GM19452 (cell line): ENCODE data around the gene NWD2.
"Not testable (repeated sequence)": the region's sequence is repeated elsewhere in the genome, so short reads cannot be mapped to it uniquely, and the experiment has no call there.

Experiments used
- ATAC-seq: cut with Tn5 transposase; IDR thresholded peaks from one replicate; pipeline ENCODE4 v1.9.1; 2021; ENCODE audit not compliant: unreplicated experiment

Gene NWD2

GRCh38 chr4:37392521-37393255 is 148.1 kb downstream of the NWD2 start:
- no peak for ATAC-seq

GRCh38 chr4:37393321-37393720 is 148.8 kb downstream of the NWD2 start:
- no peak for ATAC-seq

DNA sequence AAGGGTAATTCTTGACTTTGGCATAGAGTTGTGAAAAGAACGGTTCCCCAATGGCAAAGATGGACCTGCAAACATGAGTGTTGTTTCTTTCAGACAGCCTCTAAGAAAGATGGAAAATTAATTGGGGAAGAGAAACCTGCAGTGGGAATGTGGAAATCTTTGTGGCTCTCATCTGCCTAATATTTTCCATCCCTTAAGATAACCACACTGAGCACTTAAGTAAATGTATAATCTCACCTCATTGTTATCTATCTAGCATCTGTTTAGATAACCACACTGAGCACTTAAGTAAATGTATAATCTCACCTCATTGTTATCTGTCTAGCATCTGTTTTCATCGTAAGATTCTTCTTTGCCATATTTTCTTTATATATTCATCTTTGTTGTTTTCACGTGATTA is 149.3 kb downstream of the NWD2 start:
- ATAC-seq = peak; percentile 47

- ATAC-seq = no peak
Observed at GRCh38 chr4:37397505-37397904, 153.0 kb downstream of the NWD2 start.

DNA sequence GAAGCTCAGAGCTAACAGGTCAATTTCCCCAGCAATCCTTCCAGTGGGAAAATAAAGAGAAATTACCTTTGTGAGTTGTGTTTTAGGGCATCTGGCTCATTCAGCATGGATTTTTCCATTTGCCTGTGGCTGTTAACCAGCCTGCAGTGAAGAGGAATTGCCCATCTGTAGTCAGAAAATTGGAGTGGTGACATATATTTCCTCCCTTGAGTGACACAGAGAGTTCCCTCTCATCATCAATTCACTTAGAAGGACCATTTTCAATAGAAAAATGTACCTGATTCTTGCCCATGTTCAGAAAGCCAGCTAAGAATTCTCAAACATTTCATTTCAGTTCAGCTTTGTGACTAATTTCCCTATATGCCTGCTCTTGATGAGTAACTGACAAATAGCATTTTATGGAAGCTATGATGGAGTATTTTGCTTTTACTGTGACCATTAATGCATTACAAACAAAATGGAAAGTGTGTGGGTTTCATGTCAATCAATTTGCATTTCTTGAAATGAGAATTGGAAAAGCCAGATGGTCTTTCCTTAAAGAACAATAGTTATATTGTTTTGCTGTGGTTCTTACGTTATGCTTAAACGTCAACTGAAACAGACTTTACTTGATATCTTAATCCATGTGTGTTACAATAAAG is 155.8 kb downstream of the NWD2 start:
- peak; percentile 80 for ATAC-seq

GRCh38 chr4:37407938-37408826 is 163.6 kb downstream of the NWD2 start:
- not testable (repeated sequence) for ATAC-seq

GRCh38 chr4:37413612-37414011 is 169.1 kb downstream of the NWD2 start:
- ATAC-seq = not testable (repeated sequence)

DNA sequence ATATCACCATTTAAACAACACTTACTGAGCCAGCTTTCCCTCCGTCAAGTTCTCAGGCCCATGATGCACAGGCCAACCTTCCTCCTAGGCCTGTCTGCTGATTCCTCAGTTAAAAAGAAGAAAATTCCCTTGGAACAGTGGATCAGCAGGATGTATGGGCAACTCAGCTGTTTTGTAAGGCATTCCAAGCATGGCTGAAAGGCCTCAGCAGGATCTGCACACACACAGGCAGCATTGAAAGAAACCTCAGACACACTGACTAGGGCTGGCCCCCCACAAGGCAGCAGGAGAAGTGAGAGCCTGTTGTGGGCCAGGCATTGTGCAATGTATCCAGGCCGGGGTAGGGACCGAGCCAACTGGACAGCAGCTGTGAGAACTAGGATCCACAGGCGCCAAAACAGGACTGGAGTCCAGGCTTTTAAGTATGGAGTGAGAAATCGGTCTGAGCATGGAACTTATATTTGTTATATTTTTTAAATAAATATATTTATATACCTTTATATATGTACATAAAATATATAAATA is 171.4 kb downstream of the NWD2 start:
- no peak for ATAC-seq

DNA sequence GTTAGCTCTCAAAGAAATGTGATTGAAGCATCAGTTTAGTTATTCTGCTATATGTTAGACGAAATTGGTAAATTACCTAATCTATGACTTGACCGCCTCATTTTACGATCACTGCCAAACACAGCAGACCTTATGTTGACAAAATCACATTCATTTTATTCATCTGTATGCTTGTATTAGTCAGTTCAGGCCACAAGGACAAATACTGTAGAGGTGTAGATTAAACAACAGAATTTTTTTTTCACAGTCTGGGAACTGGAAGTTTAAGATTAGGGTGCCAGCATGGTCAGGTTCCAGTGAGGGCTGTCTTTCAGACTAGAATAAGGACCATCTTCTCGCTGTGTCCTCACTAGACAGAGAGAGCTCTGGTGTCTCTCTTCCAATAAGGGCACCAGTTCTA is 177.1 kb downstream of the NWD2 start:
- no peak for ATAC-seq

DNA sequence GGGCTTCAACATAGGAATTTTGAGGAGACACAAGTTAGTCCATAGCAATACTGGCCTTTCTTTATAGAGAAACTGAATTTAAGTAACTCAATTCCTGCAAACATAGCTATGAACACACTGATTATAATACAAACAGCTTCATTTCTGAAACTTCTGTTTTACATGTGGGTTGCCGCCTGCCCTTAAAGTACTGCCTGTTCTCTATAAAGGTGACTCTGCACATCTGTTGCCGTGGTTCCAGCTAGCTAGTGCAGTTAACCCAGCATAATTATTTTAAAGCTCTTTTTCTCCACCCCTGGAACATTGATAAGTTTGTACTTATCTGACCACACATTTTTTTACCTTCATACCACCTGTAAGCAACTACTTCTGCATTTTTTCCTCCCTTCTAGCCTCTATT is 177.6 kb downstream of the NWD2 start:
- ATAC-seq = no peak

- no peak for ATAC-seq
Observed at GRCh38 chr4:37422638-37423037, 178.1 kb downstream of the NWD2 start.

- ATAC-seq = no peak
Observed at GRCh38 chr4:37423310-37423709, 178.8 kb downstream of the NWD2 start.

DNA sequence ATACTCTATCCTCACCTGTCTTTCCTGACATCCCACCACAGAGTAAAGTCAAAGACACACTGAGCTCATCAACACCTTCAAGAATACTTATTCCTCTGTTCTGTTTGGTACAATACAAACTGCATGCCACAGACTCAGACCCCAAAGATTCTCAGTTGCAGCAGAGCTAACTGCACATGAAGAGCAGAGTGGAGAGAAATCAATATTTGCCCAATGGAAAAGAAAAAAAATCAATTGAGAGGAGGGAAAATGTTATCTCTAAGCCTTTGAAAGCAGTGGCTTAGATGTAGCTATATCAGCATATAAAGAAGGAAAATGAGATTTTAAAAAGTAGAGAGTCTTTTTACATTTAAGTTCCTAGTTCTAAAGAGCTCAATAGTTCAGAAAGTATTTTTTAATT is 180.2 kb downstream of the NWD2 start:
- no peak for ATAC-seq

GRCh38 chr4:37425857-37426256 is 181.3 kb downstream of the NWD2 start:
- ATAC-seq = no peak

DNA sequence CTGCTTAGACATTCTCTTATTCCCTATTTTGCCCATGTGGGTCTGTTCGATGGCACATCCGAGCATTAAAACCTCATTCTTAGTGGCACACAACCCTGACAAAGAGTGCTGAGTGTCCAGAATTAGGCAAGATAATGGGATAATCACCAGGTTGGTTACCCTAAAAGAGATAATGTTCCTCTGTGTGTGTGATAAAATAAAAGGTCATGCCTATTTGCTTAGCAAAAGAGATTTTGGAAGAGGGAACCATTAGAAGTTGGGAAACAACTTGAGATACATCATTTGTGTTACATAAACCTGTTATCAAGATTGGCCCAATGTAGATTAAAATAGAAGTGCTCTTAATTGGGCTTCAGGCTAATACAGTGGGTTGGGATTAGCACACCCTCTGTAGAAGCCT is 182.7 kb downstream of the NWD2 start:
- no peak for ATAC-seq

- no peak for ATAC-seq
Observed at GRCh38 chr4:37429906-37430305, 185.4 kb downstream of the NWD2 start.

DNA sequence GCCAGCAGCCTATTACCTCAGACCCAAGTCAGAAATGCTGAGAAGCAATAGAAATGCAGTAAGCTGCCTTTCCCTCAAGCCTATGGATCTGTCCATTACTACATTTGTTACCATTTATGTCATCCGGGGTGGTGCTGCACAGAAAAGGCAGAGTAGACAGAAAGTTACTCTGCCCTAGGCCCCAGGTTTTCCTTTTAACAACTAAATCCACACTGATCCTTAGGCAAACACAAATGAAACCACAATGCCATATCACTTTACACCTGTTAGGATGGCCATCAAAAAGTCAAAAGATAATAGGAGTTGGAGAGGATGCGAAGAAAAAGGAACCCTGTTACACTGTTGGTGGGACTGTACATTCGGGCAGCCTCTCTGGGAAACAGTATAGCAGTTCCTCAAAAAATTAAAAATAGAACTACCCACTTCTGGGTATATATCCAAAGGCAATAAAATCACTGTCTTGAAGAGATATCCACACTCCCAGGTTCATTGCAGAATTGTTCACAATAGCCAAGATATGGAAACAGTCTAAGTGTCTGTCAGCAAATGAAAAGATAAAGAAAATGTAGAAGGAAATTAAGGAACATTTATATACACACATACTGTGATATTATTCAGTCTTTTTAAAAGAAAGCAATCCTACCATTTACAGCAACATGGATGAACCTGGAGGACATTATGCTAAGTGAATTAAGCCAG is 186.3 kb downstream of the NWD2 start:
- no peak for ATAC-seq

GRCh38 chr4:37431417-37431743 is 186.8 kb downstream of the NWD2 start:
- no peak for ATAC-seq

DNA sequence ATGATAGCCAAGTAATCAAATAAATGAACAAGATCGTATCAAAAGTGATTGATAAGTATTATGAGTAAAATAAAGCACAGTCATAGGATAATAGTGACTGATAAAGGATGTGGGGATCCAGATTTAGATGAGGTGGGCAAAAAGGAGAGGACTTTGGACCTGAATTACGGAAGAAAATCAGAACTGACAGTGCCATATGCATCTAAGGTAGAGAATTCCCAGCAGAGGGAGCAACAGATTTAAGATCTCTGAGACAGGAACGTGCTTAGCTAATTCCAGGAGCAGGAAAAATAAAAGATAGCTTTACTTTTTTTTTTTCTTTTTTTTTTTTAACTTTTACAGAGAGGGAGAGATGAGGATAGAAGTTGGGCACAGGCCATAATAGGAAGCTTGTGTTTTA is 189.9 kb downstream of the NWD2 start:
- ATAC-seq = no peak

DNA sequence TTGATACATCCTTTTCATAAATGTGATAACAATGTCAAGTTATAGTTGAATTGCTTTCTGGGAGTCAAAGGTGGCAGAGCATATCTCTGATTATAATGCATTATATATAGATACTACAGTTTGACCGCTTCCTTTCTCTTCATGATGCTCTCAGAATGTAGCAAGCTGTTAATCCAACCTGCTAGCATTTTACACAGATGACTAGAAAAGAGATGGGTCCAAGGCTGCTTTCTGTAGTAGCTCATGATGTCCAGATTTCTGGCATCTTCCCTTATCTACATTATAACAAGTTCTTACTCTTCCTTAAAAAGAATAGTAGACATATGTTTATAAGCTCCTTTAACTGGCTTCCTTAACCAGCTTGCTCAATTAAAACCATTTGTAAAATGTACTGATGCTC is 192.0 kb downstream of the NWD2 start:
- ATAC-seq = no peak

DNA sequence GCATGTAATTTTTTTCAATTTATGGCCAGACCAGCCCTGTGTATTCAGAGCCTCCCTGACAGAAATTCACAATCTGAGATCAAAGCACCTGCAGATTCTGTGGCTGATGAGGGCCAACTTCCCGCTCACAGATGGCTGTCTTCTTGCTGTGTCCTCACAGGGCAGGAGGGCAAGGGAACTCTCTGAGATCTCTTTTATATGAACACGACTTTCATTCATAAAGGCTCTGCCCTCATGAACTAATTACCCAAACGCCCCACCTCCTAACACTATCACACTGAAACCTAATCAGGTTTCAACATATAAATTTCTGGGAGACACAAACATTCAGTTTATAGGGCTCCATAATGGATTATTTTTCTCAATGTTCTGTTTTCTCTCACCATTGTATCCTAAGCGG is 192.6 kb downstream of the NWD2 start:
- ATAC-seq = no peak
